GM18909 (cell line): Measurements from ENCODE around the gene MGAT1.

Experiments used
- ATAC-seq: cut with Tn5 transposase; IDR thresholded peaks from one replicate; pipeline ENCODE4 v1.9.1; 2021; ENCODE audit warnings: mild to moderate bottlenecking; ENCODE audit not compliant: unreplicated experiment, poor library complexity

Gene MGAT1

GRCh38 chr5:180807654-180808414, 5.2 kb upstream of the MGAT1 start:
- ATAC-seq = no peak

GRCh38 chr5:180807046-180807445, 4.4 kb upstream of the MGAT1 start:
- no peak for ATAC-seq

- ATAC-seq = no peak
Measured at GRCh38 chr5:180806351-180807011, 3.9 kb upstream of the MGAT1 start.

- no peak for ATAC-seq
Measured at GRCh38 chr5:180804129-180804618, 1.6 kb upstream of the MGAT1 start.

GRCh38 chr5:180803181-180804128, 849 bp upstream of the MGAT1 start:
- peak; percentile 66 for ATAC-seq

- no peak for ATAC-seq
Measured at GRCh38 chr5:180801596-180802324, 846 bp downstream of the MGAT1 start.

GRCh38 chr5:180799902-180800801, 2.5 kb downstream of the MGAT1 start:
- ATAC-seq = no peak

GRCh38 chr5:180799194-180799593, 3.4 kb downstream of the MGAT1 start:
- no peak for ATAC-seq

GRCh38 chr5:180798193-180798592, 4.4 kb downstream of the MGAT1 start:
- no peak for ATAC-seq

- ATAC-seq = no peak
Measured at GRCh38 chr5:180797256-180798192, 5.1 kb downstream of the MGAT1 start.

GRCh38 chr5:180795771-180796313, 6.8 kb downstream of the MGAT1 start:
- ATAC-seq = no peak

- ATAC-seq = no peak
Measured at GRCh38 chr5:180792965-180793287, 9.7 kb downstream of the MGAT1 start.

GRCh38 chr5:180792287-180792964, 10.2 kb downstream of the MGAT1 start:
- ATAC-seq = no peak

- no peak for ATAC-seq
Measured at GRCh38 chr5:180791611-180792213, 10.9 kb downstream of the MGAT1 start.

- no peak for ATAC-seq
Measured at GRCh38 chr5:180790524-180790923, 12.1 kb downstream of the MGAT1 start.

GRCh38 chr5:180790020-180790419, 12.6 kb downstream of the MGAT1 start:
- ATAC-seq = no peak
